Adrenal gland (tissue), 5 donors: ENCODE results near the gene PROM1.

Experiments
- CTCF ChIP-seq, 6 experiments: fragments of 450-650 bp in 4 of 6; fragments of 200-600 bp in 2 of 6; sonication (generic) in 1 of 6; IDR thresholded peaks; 1 replicate in 5 of 6; 2 replicates in 1 of 6; pipeline versions ENCODE4 v1.5.1 to v1.8.0; 2016 to 2021; ENCODE audit warnings: antibody characterized with exemption in 6 of 6, mild to moderate bottlenecking in 2 of 6, moderate library complexity in 1 of 6
- POLR2A ChIP-seq, 2 donors: fragments of 450-650 bp; IDR thresholded peaks; one replicate each; pipeline ENCODE4 v1.6.1; 2017; ENCODE audit warnings: antibody characterized with exemption in 2 of 2, mild to moderate bottlenecking in 2 of 2, moderate library complexity in 1 of 2
- donor health status: DM: no; HTN: no; CAD: no.

- TF ChIP-seq CTCF (IDR thresholded peaks at IDR 0.05) = no peak
- no peak for TF ChIP-seq POLR2A (IDR thresholded peaks at IDR 0.05)
These were observed 49.6 kb downstream of the PROM1 start for GRCh38 chr4:16034010-16034748.
